HG02798 (cell line): ENCODE data around the gene MAN1A1.
"Not testable (repeated sequence)": the region's sequence is repeated elsewhere in the genome, so short reads cannot be mapped to it uniquely, and the experiment has no call there.

Experiments used
- ATAC-seq: cut with Tn5 transposase; IDR thresholded peaks from one replicate; pipeline ENCODE4 v1.9.1; 2021; ENCODE audit warnings: mild to moderate bottlenecking; ENCODE audit not compliant: unreplicated experiment, poor library complexity

MAN1A1 gene

GRCh38 chr6:119349361-119350201 is at the start of gene MAN1A1:
Gene MAN1A1 (minus strand): TSS chr6:119349761. CDS start chr6:119349065, 696 bp downstream.
- ATAC-seq = peak; percentile 82

- ATAC-seq = peak; percentile 55
Measured at GRCh38 chr6:119395192-119395591, 45.6 kb upstream of the MAN1A1 start.

- no peak for ATAC-seq
Measured at GRCh38 chr6:119390247-119390793, 40.8 kb upstream of the MAN1A1 start.

GRCh38 chr6:119385994-119386393 is 36.4 kb upstream of the MAN1A1 start:
- no peak for ATAC-seq

- ATAC-seq = no peak
Measured at GRCh38 chr6:119384444-119384843, 34.9 kb upstream of the MAN1A1 start.

GRCh38 chr6:119379809-119380208 is 30.2 kb upstream of the MAN1A1 start:
- ATAC-seq = no peak

GRCh38 chr6:119377043-119377442 is 27.5 kb upstream of the MAN1A1 start:
- not testable (repeated sequence) for ATAC-seq

- no peak for ATAC-seq
Measured at GRCh38 chr6:119370080-119370479, 20.5 kb upstream of the MAN1A1 start.

GRCh38 chr6:119368921-119369320 is 19.4 kb upstream of the MAN1A1 start:
- no peak for ATAC-seq

- no peak for ATAC-seq
Measured at GRCh38 chr6:119361209-119361608, 11.6 kb upstream of the MAN1A1 start.

GRCh38 chr6:119360262-119360915 is 10.8 kb upstream of the MAN1A1 start:
- ATAC-seq = no peak

- ATAC-seq = no peak
Measured at GRCh38 chr6:119355890-119356289, 6.3 kb upstream of the MAN1A1 start.

- no peak for ATAC-seq
Measured at GRCh38 chr6:119355157-119355556, 5.6 kb upstream of the MAN1A1 start.

- no peak for ATAC-seq
Measured at GRCh38 chr6:119353696-119354095, 4.1 kb upstream of the MAN1A1 start.

- ATAC-seq = no peak
Measured at GRCh38 chr6:119352001-119352400, 2.4 kb upstream of the MAN1A1 start.

- no peak for ATAC-seq
Measured at GRCh38 chr6:119350952-119351372, 1.4 kb upstream of the MAN1A1 start.

- peak; percentile 6 for ATAC-seq
Measured at GRCh38 chr6:119350202-119350951, 816 bp upstream of the MAN1A1 start.

GRCh38 chr6:119348748-119349360 is 707 bp downstream of the MAN1A1 start:
- peak; percentile 5 for ATAC-seq

GRCh38 chr6:119348096-119348747 is 1.3 kb downstream of the MAN1A1 start:
- ATAC-seq = peak; percentile 29
